Ishikawa (cell line): ENCODE data around the gene MEP1A.

Source experiments
- CEBPB ChIP-seq: IDR thresholded peaks from 2 replicates; pipeline ENCODE4 v1.6.1; 2012
- EP300 ChIP-seq: IDR thresholded peaks from 2 replicates; pipeline ENCODE4 v1.6.1; 2012; ENCODE audit warnings: borderline replicate concordance
- RAD21 ChIP-seq: IDR thresholded peaks from 2 replicates; pipeline ENCODE4 v1.6.1; 2012; ENCODE audit warnings: low read depth
- TAF1 ChIP-seq: IDR thresholded peaks from 2 replicates; pipeline ENCODE4 v1.6.1; 2012; ENCODE audit warnings: low read depth, mild to moderate bottlenecking
- TEAD4 ChIP-seq: IDR thresholded peaks from 2 replicates; pipeline ENCODE4 v1.6.1; 2012
- YY1 ChIP-seq: IDR thresholded peaks from 2 replicates; pipeline ENCODE4 v1.6.1; 2012; ENCODE audit warnings: low read depth
- TF ChIP-seq, protein P1 (sequence below): IDR thresholded peaks from 2 replicates; pipeline ENCODE4 v1.6.1; 2012; ENCODE audit warnings: low read depth, mild to moderate bottlenecking
- TF ChIP-seq, protein P2 (sequence below): IDR thresholded peaks from 2 replicates; pipeline ENCODE4 v1.6.1; 2012

DNA sequence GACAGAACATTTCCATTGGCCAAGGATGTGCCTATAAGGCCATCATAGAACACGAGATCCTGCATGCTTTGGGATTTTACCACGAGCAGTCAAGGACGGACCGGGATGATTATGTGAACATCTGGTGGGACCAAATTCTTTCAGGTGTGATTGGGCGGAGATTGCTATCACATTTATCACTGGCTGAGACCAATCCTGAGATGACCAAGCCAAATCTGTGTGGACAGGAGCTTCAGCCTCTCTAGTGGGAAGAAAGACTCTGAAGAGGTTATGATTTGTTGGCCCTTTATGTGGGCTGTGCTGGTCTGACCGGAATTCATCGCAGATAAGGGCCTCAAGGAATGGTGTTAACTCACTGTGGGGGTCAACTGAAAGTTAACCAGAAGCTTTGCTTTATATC lies 26.4 kb downstream of the MEP1A start:
- TF ChIP-seq EP300 (no peak), TAF1 (no peak), CEBPB (no peak), RAD21 (no peak), YY1 (no peak), TEAD4 (no peak)
- TF ChIP-seq, protein P1, sequence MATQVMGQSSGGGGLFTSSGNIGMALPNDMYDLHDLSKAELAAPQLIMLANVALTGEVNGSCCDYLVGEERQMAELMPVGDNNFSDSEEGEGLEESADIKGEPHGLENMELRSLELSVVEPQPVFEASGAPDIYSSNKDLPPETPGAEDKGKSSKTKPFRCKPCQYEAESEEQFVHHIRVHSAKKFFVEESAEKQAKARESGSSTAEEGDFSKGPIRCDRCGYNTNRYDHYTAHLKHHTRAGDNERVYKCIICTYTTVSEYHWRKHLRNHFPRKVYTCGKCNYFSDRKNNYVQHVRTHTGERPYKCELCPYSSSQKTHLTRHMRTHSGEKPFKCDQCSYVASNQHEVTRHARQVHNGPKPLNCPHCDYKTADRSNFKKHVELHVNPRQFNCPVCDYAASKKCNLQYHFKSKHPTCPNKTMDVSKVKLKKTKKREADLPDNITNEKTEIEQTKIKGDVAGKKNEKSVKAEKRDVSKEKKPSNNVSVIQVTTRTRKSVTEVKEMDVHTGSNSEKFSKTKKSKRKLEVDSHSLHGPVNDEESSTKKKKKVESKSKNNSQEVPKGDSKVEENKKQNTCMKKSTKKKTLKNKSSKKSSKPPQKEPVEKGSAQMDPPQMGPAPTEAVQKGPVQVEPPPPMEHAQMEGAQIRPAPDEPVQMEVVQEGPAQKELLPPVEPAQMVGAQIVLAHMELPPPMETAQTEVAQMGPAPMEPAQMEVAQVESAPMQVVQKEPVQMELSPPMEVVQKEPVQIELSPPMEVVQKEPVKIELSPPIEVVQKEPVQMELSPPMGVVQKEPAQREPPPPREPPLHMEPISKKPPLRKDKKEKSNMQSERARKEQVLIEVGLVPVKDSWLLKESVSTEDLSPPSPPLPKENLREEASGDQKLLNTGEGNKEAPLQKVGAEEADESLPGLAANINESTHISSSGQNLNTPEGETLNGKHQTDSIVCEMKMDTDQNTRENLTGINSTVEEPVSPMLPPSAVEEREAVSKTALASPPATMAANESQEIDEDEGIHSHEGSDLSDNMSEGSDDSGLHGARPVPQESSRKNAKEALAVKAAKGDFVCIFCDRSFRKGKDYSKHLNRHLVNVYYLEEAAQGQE = no peak
- TF ChIP-seq, protein P2, sequence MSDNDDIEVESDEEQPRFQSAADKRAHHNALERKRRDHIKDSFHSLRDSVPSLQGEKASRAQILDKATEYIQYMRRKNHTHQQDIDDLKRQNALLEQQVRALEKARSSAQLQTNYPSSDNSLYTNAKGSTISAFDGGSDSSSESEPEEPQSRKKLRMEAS = no peak
